Adrenal gland (tissue), 19 donors: ENCODE data around the gene LCE1B. TPM values are rescaled to one million over a fixed set of nuclear protein-coding genes. Genes with fewer than 3 reads are reported as not detected.

ENCODE experiments used
- DNase-seq, 7 donors: peaks; one replicate each; pipeline ENCODE4 v3.0.0-alpha.2; 2019 to 2020
- H3K27ac ChIP-seq, 5 donors: fragments of 200-600 bp; sonication (generic) in 4 of 5; 1 replicate in 3 of 5; 2 replicates in 2 of 5; pipeline versions ENCODE4 v1.5.1 to v1.8.0; 2016 to 2020; ENCODE audit warnings: mild to moderate bottlenecking in 1 of 5
- H3K27me3 ChIP-seq: fragments of 200-600 bp; 2 replicates; pipeline ENCODE4 v1.8.0; 2021
- H3K36me3 ChIP-seq, 2 donors: fragments of 200-600 bp; replicated peaks in 1 of 2; 1 replicate in 1 of 2; 2 replicates in 1 of 2; pipeline versions ENCODE4 v1.5.1 to v1.8.0; 2018 to 2022
- H3K4me1 ChIP-seq, 2 donors: fragments of 200-600 bp; replicated peaks in 1 of 2; 1 replicate in 1 of 2; 2 replicates in 1 of 2; pipeline versions ENCODE4 v1.5.1 to v1.8.0; 2018 to 2021
- H3K4me3 ChIP-seq, 4 donors: fragments of 200-600 bp; sonication (generic) in 3 of 4; one replicate each; pipeline ENCODE4 v1.5.1; 2016 to 2018
- H3K9me3 ChIP-seq, 3 donors: fragments of 200-600 bp; sonication (generic) in 1 of 3; replicated peaks in 1 of 3; 1 replicate in 2 of 3; 2 replicates in 1 of 3; pipeline versions ENCODE4 v1.5.1 to v1.8.0; 2016 to 2021
- CTCF ChIP-seq, 6 experiments: fragments of 450-650 bp in 4 of 6; fragments of 200-600 bp in 2 of 6; sonication (generic) in 1 of 6; IDR thresholded peaks; 1 replicate in 5 of 6; 2 replicates in 1 of 6; pipeline versions ENCODE4 v1.5.1 to v1.8.0; 2016 to 2021; ENCODE audit warnings: antibody characterized with exemption in 6 of 6, mild to moderate bottlenecking in 2 of 6, moderate library complexity in 1 of 6
- POLR2A ChIP-seq, 2 donors: fragments of 450-650 bp; IDR thresholded peaks; one replicate each; pipeline ENCODE4 v1.6.1; 2017; ENCODE audit warnings: antibody characterized with exemption in 2 of 2, mild to moderate bottlenecking in 2 of 2, moderate library complexity in 1 of 2
- WGBS, 4 donors: extraction: QIAGEN DNeasy Blood & Tissue Kit in 2 of 4; methylation state at CpG; one replicate each; pipeline versions ENCODE4 v1.1.5 to v1.1.7; 2013 to 2017; 5-methylcytosine and 5-hydroxymethylcytosine counted together
- intact Hi-C, 2 donors: fragments of 100-400 bp; cut with DNase I; formaldehyde crosslinking; loops; one replicate each; pipeline versions ENCODE4 v1.14.1 to v1.15.0; 2022 to 2023
- long read RNA-seq, 10 donors: library from polyadenylated mRNA in 3 of 10; unstranded in 2 of 10; stranded (forward) in 1 of 10; transcript quantifications; one replicate each; pipeline ENCODE4 v2.0.0 and lab custom pipeline, GENCODE V29; 2021 to 2026
- polyA plus RNA-seq, 3 donors: library from polyadenylated mRNA; stranded (reverse); fragments of 200-250 nt in 2 of 3; fragments of 350-450 nt in 1 of 3; fragmentation: Illumina TruSeq in 1 of 3; extraction: RNeasy Lipid Tissue Mini Kit (QIAGEN cat#74804) in 1 of 3; gene quantifications; one replicate each; pipeline ENCODE4 v1.2.3, GENCODE V29; 2013 to 2014
- total RNA-seq, 9 donors: library from RNA; depleted of rRNA in 4 of 9; stranded (reverse); fragments of >200 nt in 4 of 9; fragments of 120-200 nt in 1 of 9; fragmentation: NEBNext Ultra II Directional in 1 of 9; extraction: Animal tissue kit (Norgen Biotek cat#: 25700) in 1 of 9; gene quantifications; one replicate each; pipeline versions ENCODE4 v1.1.0 to v1.2.4, GENCODE V29; 2013 to 2023
- donor health status: healthy with polysubstance abuse.
- donor health status: Bipolar disorder and iron deficiency.
- donor health status: DM: yes; HTN: yes; CAD: no.
- donor health status: DM: no; HTN: no; CAD: no.
- donor health status: DM: no; HTN: no; CAD: no.
- donor health status: DM: yes; HTN: yes; CAD: no.

Gene LCE1B
- not detected for total RNA-seq
- polyA plus RNA-seq, result not detected
- long read RNA-seq, donor 1, result 0 reads
- long read RNA-seq, donor 2, result 0 reads
- long read RNA-seq, donor 3, result 0 reads
- long read RNA-seq, donor 4, result 0 reads
- long read RNA-seq, donor 5, result 0 reads
- long read RNA-seq, donor 6, result 0 reads
- long read RNA-seq, donor 7, result 0 reads
- long read RNA-seq, donor 8, result 0 reads
- long read RNA-seq, donor 9, result 0 reads
- long read RNA-seq, donor 10, result 0 reads

GRCh38 chr1:152811671-152812070, at the start of gene LCE1B:
TSS of gene LCE1B (plus strand) at chr1:152811971. CDS start at chr1:152812447, 476 bp downstream.
- 79 to 86% (median 83%) methylated on average over 2 of the region's 2 CpGs for WGBS, 4 donors
- no peaks in the 10 kb centered on the region for H3K36me3 ChIP-seq
- H3K27me3 ChIP-seq, result no peaks in the 10 kb centered on the region
- intact Hi-C loops, result no loop called here
- no peak for DNase-seq
- TF ChIP-seq POLR2A (IDR thresholded peaks at IDR 0.05), result no peak
- TF ChIP-seq CTCF (IDR thresholded peaks at IDR 0.05), result no peak
- H3K9me3 ChIP-seq, result no peaks in the 10 kb centered on the region
- H3K27ac ChIP-seq, result no peak within 1 kb of the TSS
- H3K4me1 ChIP-seq, result no peaks in the 10 kb centered on the region
- H3K4me3 ChIP-seq, result no peak within 1 kb of the TSS

- WGBS, 4 donors, result 45 to 52% (median 49%) methylated on average over 8 of the region's 8 CpGs
- Histone ChIP-seq H3K27me3 (no peaks in the 10 kb centered on the region), H3K4me1 (no peaks in the 10 kb centered on the region), H3K36me3 (no peaks in the 10 kb centered on the region), H3K27ac (no peak overlapping the region), H3K9me3 (no peaks in the 10 kb centered on the region), H3K4me3 (no peak overlapping the region)
- DNase-seq, result no peak
- intact Hi-C loops, result no loop called here
- TF ChIP-seq POLR2A (IDR thresholded peaks at IDR 0.05), result no peak
- no peak for TF ChIP-seq CTCF (IDR thresholded peaks at IDR 0.05)
Observed at GRCh38 chr1:152768847-152769533, 42.8 kb upstream of the LCE1B start.

GRCh38 chr1:152770411-152770810, 41.4 kb upstream of the LCE1B start:
- DNase-seq, result no peak
- TF ChIP-seq POLR2A (IDR thresholded peaks at IDR 0.05) (no peak), CTCF (IDR thresholded peaks at IDR 0.05) (no peak)
- Histone ChIP-seq H3K27me3 (no peaks in the 10 kb centered on the region), H3K4me3 (no peak overlapping the region), H3K27ac (no peak overlapping the region), H3K9me3 (no peaks in the 10 kb centered on the region), H3K36me3 (no peaks in the 10 kb centered on the region), H3K4me1 (no peaks in the 10 kb centered on the region)
- intact Hi-C loops, result no loop called here
- WGBS, 4 donors, result 50 to 72% (median 70%) methylated on average over 1 of the region's 1 CpG

GRCh38 chr1:152774875-152775274, 36.9 kb upstream of the LCE1B start, which contains the start of gene LCE1F:
TSS of gene LCE1F (plus strand) at chr1:152775140. CDS start at chr1:152776372, 1,232 bp downstream.
- no peak for DNase-seq
- Histone ChIP-seq H3K9me3 (no peaks in the 10 kb centered on the region), H3K36me3 (no peaks in the 10 kb centered on the region), H3K27me3 (no peaks in the 10 kb centered on the region), H3K4me1 (no peaks in the 10 kb centered on the region), H3K27ac (no peak within 1 kb of the TSS), H3K4me3 (no peak within 1 kb of the TSS)
- 63 to 88% (median 75%) methylated on average over 2 to 6 of the region's 6 CpGs for WGBS, 4 donors
- no peak for TF ChIP-seq POLR2A (IDR thresholded peaks at IDR 0.05)
- no peak for TF ChIP-seq CTCF (IDR thresholded peaks at IDR 0.05)
- intact Hi-C loops, result no loop called here
